Upper lobe of left lung (tissue), 6 donors: ENCODE measurements around the gene IL6ST. TPM values are rescaled to one million over a fixed set of nuclear protein-coding genes. Genes with fewer than 3 reads are reported as not detected.

Experiments used
- ATAC-seq, 2 donors: fragments of 200-7000 bp; cut with Tn5 transposase; one replicate each; pipeline ENCODE4 v1.9.1; 2022; ENCODE audit warnings: mild to moderate bottlenecking in 2 of 2, moderate library complexity in 2 of 2; ENCODE audit not compliant: low FRiP score in 2 of 2
- DNase-seq, 2 donors: peaks; one replicate each; pipeline ENCODE4 v3.0.0-alpha.2; 2019 to 2020
- H3K27ac ChIP-seq, 4 donors: fragments of 200-600 bp; sonication (generic); one replicate each; pipeline ENCODE4 v1.5.1; 2016 to 2019
- H3K27me3 ChIP-seq, 4 donors: fragments of 200-600 bp; sonication (generic); one replicate each; pipeline ENCODE4 v1.5.1; 2017 to 2019
- H3K36me3 ChIP-seq, 4 donors: fragments of 200-600 bp; sonication (generic); one replicate each; pipeline ENCODE4 v1.5.1; 2016 to 2019
- H3K4me1 ChIP-seq, 4 donors: fragments of 200-600 bp; sonication (generic); one replicate each; pipeline ENCODE4 v1.5.1; 2018 to 2019
- H3K4me3 ChIP-seq, 4 donors: fragments of 200-600 bp; sonication (generic); one replicate each; pipeline ENCODE4 v1.5.1; 2017 to 2019; ENCODE audit warnings: mild to moderate bottlenecking in 2 of 4, moderate library complexity in 1 of 4
- H3K9me3 ChIP-seq, 4 donors: fragments of 200-600 bp; sonication (generic); one replicate each; pipeline ENCODE4 v1.5.1; 2018 to 2019
- CTCF ChIP-seq, 6 experiments: fragments of 450-650 bp in 4 of 6; fragments of 200-600 bp in 2 of 6; sonication (generic) in 2 of 6; IDR thresholded peaks; one replicate each; pipeline ENCODE4 v1.5.1; 2016 to 2019; ENCODE audit warnings: antibody characterized with exemption in 6 of 6
- EP300 ChIP-seq, 4 donors: sonication (generic); formaldehyde crosslinking; IDR thresholded peaks; one replicate each; pipeline ENCODE4 v1.5.1; 2017; ENCODE audit warnings: antibody characterized with exemption in 4 of 4, control low read depth in 2 of 4
- POLR2A ChIP-seq, 4 donors: fragments of 450-650 bp; IDR thresholded peaks; one replicate each; pipeline ENCODE4 v1.5.1; 2016 to 2017; ENCODE audit warnings: antibody characterized with exemption in 4 of 4, mild to moderate bottlenecking in 2 of 4
- POLR2AphosphoS5 ChIP-seq, 2 donors: sonication (generic); formaldehyde crosslinking; IDR thresholded peaks; one replicate each; pipeline ENCODE4 v1.5.1; 2017; ENCODE audit warnings: antibody characterized with exemption in 2 of 2
- WGBS, 2 donors: methylation state at CpG; one replicate each; pipeline ENCODE4 v1.1.5; 2017 to 2018; 5-methylcytosine and 5-hydroxymethylcytosine counted together
- total RNA-seq, 6 donors: library from RNA; depleted of rRNA in 4 of 6; stranded (reverse); fragments of >200 nt in 4 of 6; gene quantifications; one replicate each; pipeline versions ENCODE4 v1.1.0 to v1.2.1, GENCODE V29; 2016 to 2021
- donor health status: DM: no; HTN: no; CAD: no; lungs with moderate emphysema.
- donor health status: DM: no; HTN: yes; CAD: no; lungs with severe emphysema.

IL6ST gene
- total RNA-seq, 6 donors from 2014 or later: 177 to 383 (median 300) TPM

- no peaks in the 10 kb centered on the region for H3K36me3 ChIP-seq
- H3K4me3 ChIP-seq: no peak overlapping the region
- peak overlapping the region in 2 of 4 donors; percentile 21 to 53 for H3K27ac ChIP-seq
- ATAC-seq (peak; percentile 22 to 59), DNase-seq (peak in 1 of 2 donors; percentile 22)
- no peaks in the 10 kb centered on the region for H3K27me3 ChIP-seq
- no peak for TF ChIP-seq POLR2AphosphoS5 (IDR thresholded peaks at IDR 0.05)
- TF ChIP-seq CTCF (IDR thresholded peaks at IDR 0.05): no peak
- no peak for TF ChIP-seq POLR2A (IDR thresholded peaks at IDR 0.05)
- no peak for TF ChIP-seq EP300 (IDR thresholded peaks at IDR 0.05)
- no peaks in the 10 kb centered on the region for H3K9me3 ChIP-seq
- H3K4me1 ChIP-seq: peaks cover 0 to 10% (median 8%) of the 10 kb centered on the region in 4 donors
- 79 to 89% methylated on average over 5 of the region's 5 CpGs for WGBS, 2 donors
Measured at GRCh38 chr5:56012281-56012963, 17.7 kb upstream of the IL6ST start.

GRCh38 chr5:56011835-56012234 lies 17.1 kb upstream of the IL6ST start:
- ATAC-seq (peak; percentile 22 to 84), DNase-seq (no peak)
- WGBS, 2 donors: 69 to 80% methylated on average over 3 of the region's 3 CpGs
- no peak for TF ChIP-seq EP300 (IDR thresholded peaks at IDR 0.05)
- TF ChIP-seq POLR2AphosphoS5 (IDR thresholded peaks at IDR 0.05): peak in 1 of 2 donors; percentile 42
- Histone ChIP-seq H3K4me3 (no peak overlapping the region), H3K27ac (peak overlapping the region in 2 of 4 donors; percentile 21 to 53), H3K27me3 (no peaks in the 10 kb centered on the region), H3K9me3 (no peaks in the 10 kb centered on the region), H3K36me3 (no peaks in the 10 kb centered on the region), H3K4me1 (peaks cover 0 to 10% (median 8%) of the 10 kb centered on the region in 4 donors)

GRCh38 chr5:56010431-56010830 lies 15.7 kb upstream of the IL6ST start:
- no peak for ATAC-seq
- no peaks in the 10 kb centered on the region for H3K9me3 ChIP-seq
- no peak for TF ChIP-seq POLR2AphosphoS5 (IDR thresholded peaks at IDR 0.05)
- no peak for TF ChIP-seq POLR2A (IDR thresholded peaks at IDR 0.05)
- no peak for TF ChIP-seq CTCF (IDR thresholded peaks at IDR 0.05)
- no peak for TF ChIP-seq EP300 (IDR thresholded peaks at IDR 0.05)
- H3K4me3 ChIP-seq: no peak overlapping the region
- H3K36me3 ChIP-seq: no peaks in the 10 kb centered on the region
- H3K4me1 ChIP-seq: peaks cover 0 to 10% (median 8%) of the 10 kb centered on the region in 4 donors
- 96 to 100% methylated on average over 3 of the region's 3 CpGs for WGBS, 2 donors
- H3K27me3 ChIP-seq: no peaks in the 10 kb centered on the region
- no peak overlapping the region for H3K27ac ChIP-seq
- no peak for DNase-seq

- no peak for TF ChIP-seq POLR2AphosphoS5 (IDR thresholded peaks at IDR 0.05)
- no peak for TF ChIP-seq POLR2A (IDR thresholded peaks at IDR 0.05)
- no peak for TF ChIP-seq EP300 (IDR thresholded peaks at IDR 0.05)
- no peak for TF ChIP-seq CTCF (IDR thresholded peaks at IDR 0.05)
- ATAC-seq (no peak), DNase-seq (no peak)
- H3K27me3 ChIP-seq: no peaks in the 10 kb centered on the region
- no peaks in the 10 kb centered on the region for H3K36me3 ChIP-seq
- H3K9me3 ChIP-seq: peaks cover 0 to 4% (median 0%) of the 10 kb centered on the region in 4 donors
- H3K4me1 ChIP-seq: no peaks in the 10 kb centered on the region
- no peak overlapping the region for H3K4me3 ChIP-seq
- H3K27ac ChIP-seq: no peak overlapping the region
Measured at GRCh38 chr5:56006600-56006999, 11.8 kb upstream of the IL6ST start.

- H3K36me3 ChIP-seq: no peaks in the 10 kb centered on the region
- ATAC-seq (no peak), DNase-seq (no peak)
- no peaks in the 10 kb centered on the region for H3K4me1 ChIP-seq
- H3K27me3 ChIP-seq: no peaks in the 10 kb centered on the region
- WGBS, 2 donors: 94 to 95% methylated on average over 2 of the region's 2 CpGs
- H3K4me3 ChIP-seq: no peak overlapping the region
- peaks cover 0 to 4% (median 0%) of the 10 kb centered on the region in 4 donors for H3K9me3 ChIP-seq
- no peak overlapping the region for H3K27ac ChIP-seq
- TF ChIP-seq POLR2AphosphoS5 (IDR thresholded peaks at IDR 0.05): no peak
- no peak for TF ChIP-seq EP300 (IDR thresholded peaks at IDR 0.05)
- TF ChIP-seq CTCF (IDR thresholded peaks at IDR 0.05): no peak
- TF ChIP-seq POLR2A (IDR thresholded peaks at IDR 0.05): no peak
Measured at GRCh38 chr5:56006094-56006493, 11.3 kb upstream of the IL6ST start.
